AG04450 (cell line): ENCODE data around the gene CFAP221. TPM values are rescaled to one million over a fixed set of nuclear protein-coding genes. Genes with fewer than 3 reads are reported as not detected.

Experiments used
- CTCF ChIA-PET: fragments of 300-600, 350-600 bp; formaldehyde crosslinking; extraction: SDS; loops from one replicate; lab custom pipeline; 2022; ENCODE audit warnings: antibody characterized with exemption, inconsistent platforms; lab: Charles Lee
- POLR2A ChIA-PET: fragments of 350-600 bp; formaldehyde crosslinking; extraction: SDS; loops from one replicate; lab custom pipeline; 2021; ENCODE audit warnings: antibody characterized with exemption, inconsistent platforms; lab: Yijun Ruan, JAX
- DNase-seq: peaks from one replicate; pipeline ENCODE4 v3.0.0-alpha.2; 2011; ENCODE audit warnings: low read depth, low spot score
- H3K27ac ChIP-seq: one replicate; pipeline ENCODE4 v1.5.1; 2012; ENCODE audit warnings: low read depth, low read length, control low read depth
- H3K27me3 ChIP-seq: one replicate; pipeline ENCODE4 v1.6.0; 2012; ENCODE audit warnings: low read length; ENCODE audit not compliant: control insufficient read depth, insufficient read depth
- H3K4me3 ChIP-seq: 2 replicates; pipeline ENCODE4 v1.5.1; 2011; ENCODE audit warnings: mild to moderate bottlenecking, low read depth, low read length, control low read depth
- H3K9me3 ChIP-seq: 2 replicates; pipeline ENCODE4 v1.5.1; 2012; ENCODE audit warnings: low read length; ENCODE audit not compliant: control insufficient read depth, insufficient read depth
- polyA plus RNA-seq: library from polyadenylated mRNA; depleted of rRNA; stranded (reverse); fragments of >200 nt; gene quantifications from 2 replicates; pipeline ENCODE4 v1.2.3, GENCODE V29; 2011
- TF ChIP-seq, protein P1 (sequence below): IDR thresholded peaks from 2 replicates; pipeline ENCODE4 v1.5.1; 2011; ENCODE audit warnings: low read depth, low read length, control low read depth, inconsistent platforms

Gene CFAP221
- polyA plus RNA-seq, 1 experiment: not detected

GRCh38 chr2:119545754-119546446, 1.7 kb downstream of the CFAP221 start:
- Histone ChIP-seq H3K9me3 (no peaks in the 10 kb centered on the region; the same call in 1 of the 2 replicates), H3K27me3 (peaks cover 20% of the 10 kb centered on the region), H3K4me3 (no peak overlapping the region), H3K27ac (no peak overlapping the region)
- no peak for DNase-seq
- TF ChIP-seq, protein P1, sequence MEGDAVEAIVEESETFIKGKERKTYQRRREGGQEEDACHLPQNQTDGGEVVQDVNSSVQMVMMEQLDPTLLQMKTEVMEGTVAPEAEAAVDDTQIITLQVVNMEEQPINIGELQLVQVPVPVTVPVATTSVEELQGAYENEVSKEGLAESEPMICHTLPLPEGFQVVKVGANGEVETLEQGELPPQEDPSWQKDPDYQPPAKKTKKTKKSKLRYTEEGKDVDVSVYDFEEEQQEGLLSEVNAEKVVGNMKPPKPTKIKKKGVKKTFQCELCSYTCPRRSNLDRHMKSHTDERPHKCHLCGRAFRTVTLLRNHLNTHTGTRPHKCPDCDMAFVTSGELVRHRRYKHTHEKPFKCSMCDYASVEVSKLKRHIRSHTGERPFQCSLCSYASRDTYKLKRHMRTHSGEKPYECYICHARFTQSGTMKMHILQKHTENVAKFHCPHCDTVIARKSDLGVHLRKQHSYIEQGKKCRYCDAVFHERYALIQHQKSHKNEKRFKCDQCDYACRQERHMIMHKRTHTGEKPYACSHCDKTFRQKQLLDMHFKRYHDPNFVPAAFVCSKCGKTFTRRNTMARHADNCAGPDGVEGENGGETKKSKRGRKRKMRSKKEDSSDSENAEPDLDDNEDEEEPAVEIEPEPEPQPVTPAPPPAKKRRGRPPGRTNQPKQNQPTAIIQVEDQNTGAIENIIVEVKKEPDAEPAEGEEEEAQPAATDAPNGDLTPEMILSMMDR: no peak
- POLR2A ChIA-PET: no interaction called here
- CTCF ChIA-PET: interaction anchor here (1.1 kb wide), 1 partner anchor 19 kb away, joined by 3 read pairs; no protein-coding TSS in a partner anchor

DNA sequence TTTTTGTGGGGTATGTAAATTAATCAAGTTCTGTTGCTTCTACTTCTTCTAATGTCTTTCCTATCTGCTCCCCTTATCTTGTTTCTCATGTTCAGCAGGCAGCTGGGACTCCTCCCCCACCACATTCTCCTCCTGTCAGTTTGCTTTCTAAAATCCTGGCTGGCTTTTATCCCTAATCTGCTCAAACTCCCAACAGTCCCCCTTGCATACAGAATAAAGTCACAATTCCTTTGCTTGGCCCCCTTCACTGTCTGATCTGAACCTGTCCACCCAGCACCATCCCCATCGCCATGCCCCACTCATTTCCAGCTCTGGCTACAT, 2.2 kb downstream of the CFAP221 start:
- TF ChIP-seq, protein P1: no peak
- no peaks in the 10 kb centered on the region; the same call in 1 of the 2 replicates for H3K9me3 ChIP-seq
- POLR2A ChIA-PET: no interaction called here

GRCh38 chr2:119548516-119549120, 4.4 kb downstream of the CFAP221 start:
- ChIA-PET CTCF (interaction anchor here (0.6 kb wide), 1 partner anchor 272 kb away, joined by 3 read pairs; no protein-coding TSS in a partner anchor), POLR2A (no interaction called here)
- Histone ChIP-seq H3K27me3 (peaks cover 10% of the 10 kb centered on the region), H3K4me3 (no peak overlapping the region), H3K9me3 (no peaks in the 10 kb centered on the region; the same call in 1 of the 2 replicates), H3K27ac (no peak overlapping the region)
- TF ChIP-seq, protein P1: no peak
- DNase-seq: no peak

More for the DNA sequence above, 2.2 kb downstream of the CFAP221 start:
- Histone ChIP-seq H3K27ac (no peak overlapping the region), H3K27me3 (peaks cover 19% of the 10 kb centered on the region), H3K4me3 (no peak overlapping the region)
- no peak for DNase-seq
- CTCF ChIA-PET: interaction anchor here (1.1 kb wide), 1 partner anchor 19 kb away, joined by 3 read pairs; no protein-coding TSS in a partner anchor

- DNase-seq: no peak
- Histone ChIP-seq H3K27me3 (peaks cover 10% of the 10 kb centered on the region), H3K27ac (no peak overlapping the region), H3K9me3 (no peaks in the 10 kb centered on the region; the same call in 1 of the 2 replicates), H3K4me3 (no peak overlapping the region)
- ChIA-PET CTCF (interaction anchor here (0.6 kb wide), 1 partner anchor 272 kb away, joined by 3 read pairs; no protein-coding TSS in a partner anchor), POLR2A (no interaction called here)
- TF ChIP-seq, protein P1: no peak
Measured at GRCh38 chr2:119549241-119549640, 5.0 kb downstream of the CFAP221 start.

DNA sequence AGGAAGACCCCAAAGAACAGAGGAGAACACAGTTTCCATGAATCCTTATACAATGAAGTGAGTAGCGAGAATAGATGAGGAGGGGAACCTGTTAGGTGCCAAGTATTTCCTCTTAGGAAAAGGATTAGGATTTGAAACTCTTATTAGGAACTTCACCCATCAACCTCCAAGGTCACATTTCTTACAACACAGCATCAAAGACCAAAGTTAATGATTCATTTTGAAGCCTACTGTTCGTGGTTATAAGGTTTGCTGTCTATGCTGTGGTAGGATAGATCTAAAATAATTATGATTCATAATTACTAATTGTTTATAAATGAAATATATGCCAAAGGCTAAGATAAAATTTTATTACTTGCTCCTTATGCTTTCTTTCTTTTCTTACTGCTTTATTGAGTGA, 6.1 kb downstream of the CFAP221 start:
- peaks cover 1% of the 10 kb centered on the region for H3K27me3 ChIP-seq
- POLR2A ChIA-PET: no interaction called here
- no peaks in the 10 kb centered on the region for H3K9me3 ChIP-seq
- DNase-seq: no peak
- no peak overlapping the region for H3K4me3 ChIP-seq
- no peak overlapping the region for H3K27ac ChIP-seq
- CTCF ChIA-PET: no interaction called here
- TF ChIP-seq, protein P1: no peak
